GM21529 (cell line): ENCODE data around the gene SSBP1.
"Not testable (repeated sequence)": the region's sequence is repeated elsewhere in the genome, so short reads cannot be mapped to it uniquely, and the experiment has no call there.

Experiments
- ATAC-seq: cut with Tn5 transposase; IDR thresholded peaks from one replicate; pipeline ENCODE4 v1.9.1; 2021; ENCODE audit not compliant: unreplicated experiment

The SSBP1 gene

GRCh38 chr7:141763797-141764196 lies 25.6 kb downstream of the SSBP1 start, which contains the start of gene TAS2R3:
Gene TAS2R3 (plus strand): TSS chr7:141764097. CDS start chr7:141764159, 62 bp downstream.
- no peak for ATAC-seq

GRCh38 chr7:141770083-141770583 lies 32.0 kb downstream of the SSBP1 start:
- ATAC-seq: not testable (repeated sequence)

GRCh38 chr7:141776374-141776773 lies 38.2 kb downstream of the SSBP1 start, which contains the start of gene TAS2R4:
Gene TAS2R4 (plus strand): TSS chr7:141776674. CDS start chr7:141778489, 1,815 bp downstream.
- ATAC-seq: no peak

GRCh38 chr7:141785706-141786552 lies 47.8 kb downstream of the SSBP1 start:
- peak; percentile 79 for ATAC-seq

- ATAC-seq: no peak
Observed at GRCh38 chr7:141788296-141788695, 50.1 kb downstream of the SSBP1 start.

- no peak for ATAC-seq
Observed at GRCh38 chr7:141789917-141790316, 51.8 kb downstream of the SSBP1 start, which contains the start of gene TAS2R5. Gene TAS2R5 (plus strand): TSS chr7:141790217. CDS start chr7:141790362, 145 bp downstream.

- no peak for ATAC-seq
Observed at GRCh38 chr7:141792526-141792925, 54.4 kb downstream of the SSBP1 start.
